Neural progenitor cell (in vitro differentiated cells): ENCODE data around the gene NPHP1.

Experiments used
- EZH2 ChIP-seq: fragments of 200-600 bp; sonication (generic); IDR thresholded peaks from 2 replicates; pipeline ENCODE4 v1.6.1; 2017; ENCODE audit warnings: antibody characterized with exemption, mild to moderate bottlenecking, moderate library complexity
- EZH2phosphoT487 ChIP-seq: fragments of 200-600 bp; sonication (generic); IDR thresholded peaks from 2 replicates; pipeline ENCODE4 v1.6.1; 2017; ENCODE audit warnings: antibody characterized with exemption
- TF ChIP-seq, protein P1 (sequence below): fragments of 200-600 bp; sonication (generic); IDR thresholded peaks from 2 replicates; pipeline ENCODE4 v1.5.1; 2017; ENCODE audit warnings: antibody characterized with exemption, mild to moderate bottlenecking

DNA sequence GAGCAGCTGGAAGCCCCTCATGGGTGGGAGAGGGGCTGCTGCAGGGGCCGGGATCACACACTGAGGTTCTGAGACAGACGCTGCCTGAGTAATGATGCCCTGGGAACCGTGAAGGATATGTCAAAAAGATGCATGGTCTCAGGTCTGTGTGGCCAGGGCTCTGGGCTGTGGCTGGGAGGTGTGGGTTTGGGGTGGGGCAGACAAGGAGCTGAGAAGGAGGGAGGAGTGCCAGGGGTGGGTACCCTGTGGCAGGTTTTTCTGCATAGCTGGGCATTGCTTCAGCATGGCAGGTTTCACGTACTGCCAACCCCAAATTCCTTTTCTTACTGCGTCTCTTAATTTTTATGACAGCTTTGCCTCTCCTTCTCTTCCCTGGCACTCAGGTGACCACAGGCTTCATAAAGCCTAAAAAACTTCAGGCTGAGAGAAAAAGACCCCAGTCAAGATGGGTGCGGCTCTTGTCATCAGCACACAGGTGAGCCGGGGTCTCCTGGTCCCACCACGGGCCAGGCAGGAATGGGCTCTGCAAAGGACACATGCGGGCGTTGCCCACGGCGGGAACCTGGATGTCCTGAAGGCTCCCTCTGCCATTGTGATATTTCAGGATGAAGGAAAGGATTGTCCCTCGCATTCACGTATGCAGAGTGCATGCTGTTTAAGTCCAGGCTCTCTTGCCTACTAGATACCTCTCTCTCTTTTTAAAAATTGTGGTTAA, 107.2 kb downstream of the NPHP1 start:
- TF ChIP-seq, protein P1, sequence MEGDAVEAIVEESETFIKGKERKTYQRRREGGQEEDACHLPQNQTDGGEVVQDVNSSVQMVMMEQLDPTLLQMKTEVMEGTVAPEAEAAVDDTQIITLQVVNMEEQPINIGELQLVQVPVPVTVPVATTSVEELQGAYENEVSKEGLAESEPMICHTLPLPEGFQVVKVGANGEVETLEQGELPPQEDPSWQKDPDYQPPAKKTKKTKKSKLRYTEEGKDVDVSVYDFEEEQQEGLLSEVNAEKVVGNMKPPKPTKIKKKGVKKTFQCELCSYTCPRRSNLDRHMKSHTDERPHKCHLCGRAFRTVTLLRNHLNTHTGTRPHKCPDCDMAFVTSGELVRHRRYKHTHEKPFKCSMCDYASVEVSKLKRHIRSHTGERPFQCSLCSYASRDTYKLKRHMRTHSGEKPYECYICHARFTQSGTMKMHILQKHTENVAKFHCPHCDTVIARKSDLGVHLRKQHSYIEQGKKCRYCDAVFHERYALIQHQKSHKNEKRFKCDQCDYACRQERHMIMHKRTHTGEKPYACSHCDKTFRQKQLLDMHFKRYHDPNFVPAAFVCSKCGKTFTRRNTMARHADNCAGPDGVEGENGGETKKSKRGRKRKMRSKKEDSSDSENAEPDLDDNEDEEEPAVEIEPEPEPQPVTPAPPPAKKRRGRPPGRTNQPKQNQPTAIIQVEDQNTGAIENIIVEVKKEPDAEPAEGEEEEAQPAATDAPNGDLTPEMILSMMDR, result no peak
- no peak for TF ChIP-seq EZH2
- no peak for TF ChIP-seq EZH2phosphoT487
